Gastrocnemius medialis (tissue), 4 donors: ENCODE measurements around the gene GRAMD2B. TPM values are rescaled to one million over a fixed set of nuclear protein-coding genes. Genes with fewer than 3 reads are reported as not detected.
A peak's percentile ranks its signal among the peaks of the same experiment; 100 is the strongest.

Experiments
- ATAC-seq, 2 donors: fragments of 150-250 bp; one replicate each; pipeline ENCODE4 v1.9.1; 2016
- DNase-seq, 2 donors: peaks; one replicate each; pipeline ENCODE4 v3.0.0-alpha.2; 2019
- H3K27ac ChIP-seq, 4 donors: fragments of 200-600 bp; sonication (generic); 1 replicate in 1 of 4; 2 replicates in 3 of 4; pipeline ENCODE4 v1.5.1; 2016 to 2018; ENCODE audit warnings: mild to moderate bottlenecking in 2 of 4, moderate library complexity in 1 of 4
- H3K27me3 ChIP-seq, 3 donors: fragments of 200-600 bp; sonication (generic) in 2 of 3; 1 replicate in 1 of 3; 2 replicates in 2 of 3; pipeline versions ENCODE4 v1.5.1 to v1.6.0; 2016 to 2019; ENCODE audit warnings: mild to moderate bottlenecking in 1 of 3, moderate library complexity in 1 of 3
- H3K36me3 ChIP-seq, 2 donors: fragments of 200-600 bp; sonication (generic) in 1 of 2; one replicate each; pipeline ENCODE4 v1.5.1; 2017 to 2018
- H3K4me1 ChIP-seq, 2 donors: fragments of 200-600 bp; sonication (generic) in 1 of 2; one replicate each; pipeline ENCODE4 v1.5.1; 2016 to 2017; ENCODE audit warnings: mild to moderate bottlenecking in 2 of 2
- H3K4me3 ChIP-seq, 4 donors: fragments of 200-600 bp; sonication (generic) in 3 of 4; 1 replicate in 1 of 4; 2 replicates in 3 of 4; pipeline ENCODE4 v1.5.1; 2016 to 2019; ENCODE audit warnings: mild to moderate bottlenecking in 2 of 4
- H3K9me3 ChIP-seq, 3 donors: fragments of 200-600 bp; sonication (generic) in 2 of 3; 1 replicate in 1 of 3; 2 replicates in 2 of 3; pipeline ENCODE4 v1.5.1; 2016 to 2019
- CTCF ChIP-seq, 5 experiments: fragments of 450-650 bp in 3 of 5; fragments of 200-600 bp in 2 of 5; sonication (generic) in 2 of 5; IDR thresholded peaks in 4 of 5; conservative IDR thresholded peaks in 1 of 5; 1 replicate in 4 of 5; 2 replicates in 1 of 5; pipeline ENCODE4 v1.5.1; 2016 to 2019; ENCODE audit warnings: antibody characterized with exemption in 5 of 5, mild to moderate bottlenecking in 3 of 5, moderate library complexity in 3 of 5
- POLR2A ChIP-seq, 2 donors: fragments of 450-650 bp; IDR thresholded peaks; one replicate each; pipeline ENCODE4 v1.6.1; 2017; ENCODE audit warnings: antibody characterized with exemption in 2 of 2, mild to moderate bottlenecking in 2 of 2, moderate library complexity in 2 of 2
- in situ Hi-C, 4 donors: fragments of 200-750 bp; cut with MboI; loops; one replicate each; pipeline versions ENCODE4 v1.15.0 to v1.8.0; 2017; ENCODE audit warnings: low sequenced_read_pairs in 4 of 4
- intact Hi-C: fragments of 100-400 bp; cut with DNase I; formaldehyde crosslinking; loops from one replicate; pipeline ENCODE4 v1.15.1; 2023; ENCODE audit warnings: low total_unique reads
- total RNA-seq, 4 donors: library from RNA; depleted of rRNA; stranded (reverse); fragments of >200 nt; gene quantifications; one replicate each; pipeline versions ENCODE4 v1.1.0 to v1.2.3, GENCODE V29; 2016

Gene GRAMD2B
- total RNA-seq, 4 donors from 2014 or later, result 4.6 to 10.4 (median 8.9) TPM

GRCh38 chr5:126402621-126403555, 20.3 kb upstream of the GRAMD2B start:
- H3K36me3 ChIP-seq, result no peaks in the 10 kb centered on the region
- ATAC-seq, result peak in 1 of 2 donors; percentile 30
- no peaks in the 10 kb centered on the region for H3K27me3 ChIP-seq
- peak overlapping the region in 3 of 4 donors; percentile 23 to 53 (median 44) for H3K27ac ChIP-seq
- H3K4me1 ChIP-seq, result peaks cover 6 to 21% of the 10 kb centered on the region in 2 donors
- no peak for DNase-seq
- peaks cover 0 to 7% (median 0%) of the 10 kb centered on the region in 3 donors for H3K9me3 ChIP-seq
- intact Hi-C loops (no loop called here), in situ Hi-C loops (no loop called here)
- no peak overlapping the region for H3K4me3 ChIP-seq
- no peak for TF ChIP-seq POLR2A (IDR thresholded peaks at IDR 0.05)
- TF ChIP-seq CTCF (IDR thresholded peaks at IDR 0.05 in 4 of 5, conservative IDR thresholded peaks at IDR 0.05 in 1 of 5), result no peak

DNA sequence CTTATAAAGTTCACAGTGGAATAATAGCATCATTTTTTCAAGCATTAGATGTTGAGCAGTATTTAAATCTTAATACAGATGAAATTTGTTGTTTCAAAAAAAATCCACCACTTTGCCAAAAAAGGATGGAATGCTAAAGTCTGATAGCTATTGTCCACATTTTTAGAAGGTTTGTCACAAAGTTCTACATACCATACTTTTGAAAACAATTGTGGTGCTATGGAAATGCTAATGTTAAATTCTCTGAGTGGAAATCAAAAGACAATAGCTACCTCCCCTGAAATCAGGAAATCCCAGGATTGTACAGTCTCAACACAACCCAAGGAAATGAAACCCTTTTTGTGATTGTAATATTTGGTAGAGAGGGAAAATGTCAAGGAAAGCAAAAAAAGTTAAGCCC, 19.3 kb upstream of the GRAMD2B start:
- TF ChIP-seq POLR2A (IDR thresholded peaks at IDR 0.05), result no peak
- TF ChIP-seq CTCF (IDR thresholded peaks at IDR 0.05 in 4 of 5, conservative IDR thresholded peaks at IDR 0.05 in 1 of 5), result no peak
- no peaks in the 10 kb centered on the region for H3K36me3 ChIP-seq
- H3K4me3 ChIP-seq, result no peak overlapping the region
- intact Hi-C loops (no loop called here), in situ Hi-C loops (no loop called here)
- DNase-seq, result no peak
- no peak for ATAC-seq
- no peak overlapping the region for H3K27ac ChIP-seq
- H3K9me3 ChIP-seq, result peaks cover 0 to 7% (median 0%) of the 10 kb centered on the region in 3 donors
- H3K27me3 ChIP-seq, result no peaks in the 10 kb centered on the region
- peaks cover 6 to 21% of the 10 kb centered on the region in 2 donors for H3K4me1 ChIP-seq

DNA sequence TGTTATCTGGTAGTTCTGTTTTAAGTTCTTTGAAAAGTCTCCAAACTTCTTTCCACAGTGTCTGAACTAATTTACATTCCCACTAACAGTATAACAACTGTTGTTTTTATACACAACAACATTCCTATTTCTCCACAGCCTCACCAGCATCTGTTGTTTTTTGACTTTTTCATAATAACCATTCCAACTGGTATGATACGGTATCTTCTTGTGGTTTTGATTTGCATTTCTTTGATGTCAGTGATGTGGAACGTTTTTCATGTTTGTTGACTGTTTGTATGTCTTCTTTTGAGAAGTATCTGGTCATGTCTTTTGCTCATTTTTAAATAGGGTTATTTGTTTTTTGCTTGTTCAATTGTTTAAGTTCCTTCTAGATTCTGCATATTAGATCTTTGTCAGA, 12.6 kb upstream of the GRAMD2B start:
- intact Hi-C loops (loop anchor here (10.0 kb wide), 1 partner anchor 46 kb away; no protein-coding TSS in a partner anchor), in situ Hi-C loops (no loop called here)
- Histone ChIP-seq H3K9me3 (no peaks in the 10 kb centered on the region), H3K27ac (no peak overlapping the region), H3K27me3 (no peaks in the 10 kb centered on the region), H3K4me1 (peaks cover 15 to 18% of the 10 kb centered on the region in 2 donors), H3K4me3 (no peak overlapping the region), H3K36me3 (no peaks in the 10 kb centered on the region)
- no peak for DNase-seq
- TF ChIP-seq POLR2A (IDR thresholded peaks at IDR 0.05), result no peak
- TF ChIP-seq CTCF (IDR thresholded peaks at IDR 0.05 in 4 of 5, conservative IDR thresholded peaks at IDR 0.05 in 1 of 5), result no peak
- no peak for ATAC-seq

GRCh38 chr5:126413856-126414255, 9.4 kb upstream of the GRAMD2B start:
- ATAC-seq, result no peak
- no peaks in the 10 kb centered on the region for H3K27me3 ChIP-seq

More at GRCh38 chr5:126413856-126414255, 9.4 kb upstream of the GRAMD2B start:
- Histone ChIP-seq H3K36me3 (no peaks in the 10 kb centered on the region), H3K27ac (no peak overlapping the region), H3K9me3 (no peaks in the 10 kb centered on the region), H3K4me1 (peaks cover 15 to 35% of the 10 kb centered on the region in 2 donors), H3K4me3 (no peak overlapping the region)
- in situ Hi-C loops (no loop called here), intact Hi-C loops (loop anchor here (10.0 kb wide), 1 partner anchor 49 kb away; no protein-coding TSS in a partner anchor)
- no peak for TF ChIP-seq POLR2A (IDR thresholded peaks at IDR 0.05)
- no peak for TF ChIP-seq CTCF (IDR thresholded peaks at IDR 0.05 in 4 of 5, conservative IDR thresholded peaks at IDR 0.05 in 1 of 5)
- DNase-seq, result no peak
